GM18519 (cell line): Measurements from ENCODE around the gene PTPRF.

Source experiments
- ATAC-seq: cut with Tn5 transposase; IDR thresholded peaks from one replicate; pipeline ENCODE4 v1.9.1; 2021; ENCODE audit warnings: mild to moderate bottlenecking, moderate library complexity; ENCODE audit not compliant: unreplicated experiment, low FRiP score

PTPRF gene

GRCh38 chr1:43512133-43512532 lies 18.6 kb upstream of the PTPRF start:
- no peak for ATAC-seq

- no peak for ATAC-seq
Observed at GRCh38 chr1:43512681-43513080, 18.0 kb upstream of the PTPRF start.

GRCh38 chr1:43513471-43514173 lies 17.1 kb upstream of the PTPRF start:
- ATAC-seq: no peak

- no peak for ATAC-seq
Observed at GRCh38 chr1:43518935-43519686, 11.6 kb upstream of the PTPRF start.

GRCh38 chr1:43520100-43520778 lies 10.4 kb upstream of the PTPRF start:
- ATAC-seq: no peak

GRCh38 chr1:43521078-43521477 lies 9.6 kb upstream of the PTPRF start:
- ATAC-seq: no peak

- ATAC-seq: no peak
Observed at GRCh38 chr1:43521756-43522155, 8.9 kb upstream of the PTPRF start.

- ATAC-seq: no peak
Observed at GRCh38 chr1:43522431-43522775, 8.3 kb upstream of the PTPRF start.

GRCh38 chr1:43522776-43523480 lies 7.8 kb upstream of the PTPRF start:
- ATAC-seq: no peak

GRCh38 chr1:43524804-43525203 lies 5.9 kb upstream of the PTPRF start:
- no peak for ATAC-seq

GRCh38 chr1:43526002-43526401 lies 4.7 kb upstream of the PTPRF start:
- no peak for ATAC-seq

- no peak for ATAC-seq
Observed at GRCh38 chr1:43527111-43527878, 3.4 kb upstream of the PTPRF start.

- ATAC-seq: no peak
Observed at GRCh38 chr1:43529206-43529731, 1.4 kb upstream of the PTPRF start.

GRCh38 chr1:43531107-43531905 lies 623 bp downstream of the PTPRF start:
- ATAC-seq: no peak

- ATAC-seq: no peak
Observed at GRCh38 chr1:43531906-43532584, 1.4 kb downstream of the PTPRF start.

- no peak for ATAC-seq
Observed at GRCh38 chr1:43532716-43533115, 2.0 kb downstream of the PTPRF start.

GRCh38 chr1:43533584-43533983 lies 2.9 kb downstream of the PTPRF start:
- no peak for ATAC-seq

- ATAC-seq: no peak
Observed at GRCh38 chr1:43534256-43534655, 3.6 kb downstream of the PTPRF start.
